HepG2 (cell line): ENCODE results near the gene SP3. TPM values are rescaled to one million over a fixed set of nuclear protein-coding genes. Genes with fewer than 3 reads are reported as not detected.
A peak's percentile ranks its signal among the peaks of the same experiment; 100 is the strongest.

Experiments
- AGO2 ChIP-seq: fragments of 200-400 bp; formaldehyde crosslinking; optimal IDR thresholded peaks from 2 replicates; pipeline ENCODE3; 2017; ENCODE audit warnings: mild to moderate bottlenecking, low read depth, low read length, moderate library complexity
- ARNT ChIP-seq: fragments of 450-650 bp; IDR thresholded peaks from 2 replicates; pipeline ENCODE4 v1.6.1; 2017
- CSRNP2 ChIP-seq: sonication (generic); formaldehyde crosslinking; conservative IDR thresholded peaks from 2 replicates; pipeline ENCODE4 v1.8.0; 2022; ENCODE audit warnings: low read depth, missing genetic modification reagents
- GRHL1 ChIP-seq: sonication (generic); formaldehyde crosslinking; conservative IDR thresholded peaks from 2 replicates; pipeline ENCODE4 v1.8.0; 2022; ENCODE audit warnings: missing genetic modification reagents
- HNRNPLL ChIP-seq: fragments of 200-400 bp; formaldehyde crosslinking; IDR thresholded peaks from 2 replicates; pipeline ENCODE4 v1.6.1; 2017; ENCODE audit warnings: mild to moderate bottlenecking, low read depth, low read length; ENCODE audit not compliant: poor library complexity, severe bottlenecking
- KLF12 ChIP-seq: sonication (generic); formaldehyde crosslinking; IDR thresholded peaks from 2 replicates; pipeline ENCODE4 v1.4.0; 2020; ENCODE audit warnings: missing genetic modification reagents, borderline replicate concordance
- PBX3 ChIP-seq: sonication (generic); formaldehyde crosslinking; IDR thresholded peaks from 2 replicates; pipeline ENCODE4 v1.8.1; 2023; ENCODE audit warnings: missing genetic modification reagents, inconsistent platforms, borderline replicate concordance
- SMAD3 ChIP-seq: sonication (generic); formaldehyde crosslinking; IDR thresholded peaks from 2 replicates; pipeline ENCODE4 v1.4.0; 2020; ENCODE audit warnings: missing genetic modification reagents
- THRA ChIP-seq: sonication (generic); formaldehyde crosslinking; IDR thresholded peaks from 2 replicates; pipeline ENCODE4 v1.4.0; 2020; ENCODE audit warnings: missing genetic modification reagents, borderline replicate concordance
- ZFAT ChIP-seq: sonication (generic); formaldehyde crosslinking; conservative IDR thresholded peaks from 2 replicates; pipeline ENCODE4 v1.8.1; 2023; ENCODE audit warnings: missing genetic modification reagents, inconsistent platforms
- ZFP90 ChIP-seq: sonication (generic); formaldehyde crosslinking; IDR thresholded peaks from 2 replicates; pipeline ENCODE4 v1.8.0; 2022; ENCODE audit warnings: missing genetic modification reagents, mild to moderate bottlenecking, inconsistent platforms, borderline replicate concordance
- ZHX1 ChIP-seq: sonication (generic); formaldehyde crosslinking; IDR thresholded peaks from 2 replicates; pipeline ENCODE4 v1.8.1; 2022; ENCODE audit warnings: low read depth, mild to moderate bottlenecking, missing genetic modification reagents
- ZNF33B ChIP-seq: sonication (generic); formaldehyde crosslinking; IDR thresholded peaks from 2 replicates; pipeline ENCODE4 v1.5.1; 2020; ENCODE audit warnings: mild to moderate bottlenecking, missing genetic modification reagents
- ZNF510 ChIP-seq: sonication (generic); formaldehyde crosslinking; IDR thresholded peaks from 2 replicates; pipeline ENCODE4 v1.4.0; 2020; ENCODE audit warnings: low read depth, mild to moderate bottlenecking, missing genetic modification reagents
- ZNF569 ChIP-seq: sonication (generic); formaldehyde crosslinking; IDR thresholded peaks from 2 replicates; pipeline ENCODE4 v1.5.0; 2020; ENCODE audit warnings: mild to moderate bottlenecking, missing genetic modification reagents, moderate library complexity, borderline replicate concordance
- ZNF678 ChIP-seq: sonication (generic); formaldehyde crosslinking; IDR thresholded peaks from 2 replicates; pipeline ENCODE4 v1.4.0; 2020; ENCODE audit warnings: mild to moderate bottlenecking, missing genetic modification reagents
- ZNF713 ChIP-seq: sonication (generic); formaldehyde crosslinking; IDR thresholded peaks from 2 replicates; pipeline ENCODE4 v1.4.0; 2020; ENCODE audit warnings: mild to moderate bottlenecking, missing genetic modification reagents
- ZNF768 ChIP-seq: sonication (generic); formaldehyde crosslinking; IDR thresholded peaks from 2 replicates; pipeline ENCODE4 v1.4.0; 2020; ENCODE audit warnings: missing genetic modification reagents
- ZZZ3 ChIP-seq: sonication (generic); formaldehyde crosslinking; IDR thresholded peaks from 2 replicates; pipeline ENCODE4 v1.4.0; 2020; ENCODE audit warnings: missing genetic modification reagents, mild to moderate bottlenecking, borderline replicate concordance
- polyA plus RNA-seq, 8 experiments: library from polyadenylated mRNA; depleted of rRNA in 3 of 8; stranded (reverse) in 7 of 8; unstranded in 1 of 8; fragments of >200 nt; fragmentation: Illumina TruSeq in 4 of 8; extraction: Trizol in 4 of 8; gene quantifications; 2 replicates each; pipeline versions ENCODE4 v1.2.1 to v1.2.3, GENCODE V29; 2011 to 2016; ENCODE audit warnings: low read depth in 4 of 8, missing spikeins in 1 of 8, mixed read lengths in 1 of 8; ENCODE audit not compliant: insufficient read depth in 1 of 8
- total RNA-seq, 5 experiments: library from RNA; depleted of rRNA; stranded (reverse); fragments of >200 nt; fragmentation: Illumina TruSeq; extraction: Trizol; gene quantifications; 2 replicates each; pipeline ENCODE4 v1.2.3, GENCODE V29; 2016; ENCODE audit warnings: low read depth in 1 of 5

SP3 gene
- total and polyA plus RNA-seq, 2 of the 13 experiments (the other 11 are each of a cell fraction or from before 2014, with no cell fraction given) = 57.3 to 132 TPM

GRCh38 chr2:173965372-173966025 lies at the start of gene SP3 (continued):
- TF ChIP-seq THRA (peak; percentile 35; the same call in 1 of the 2 replicates), ZNF768 (peak; percentile 79; the same call in 1 of the 2 replicates), SMAD3 (CRISPR knock-in tag) (no peak; the same call in 1 of the 2 replicates), ZNF678 (CRISPR knock-in tag) (peak; percentile 79; the same call in 1 of the 2 replicates), ZNF510 (CRISPR knock-in tag) (peak; percentile 99; the same call in 1 of the 2 replicates), HNRNPLL (peak; percentile 75), ZFP90 (CRISPR knock-in tag) (peak; percentile 75; the same call in 1 of the 2 replicates), CSRNP2 (CRISPR knock-in tag) (no peak), PBX3 (CRISPR knock-in tag) (peak; percentile 91), ZNF33B (CRISPR knock-in tag) (no peak), GRHL1 (CRISPR knock-in tag) (no peak), ZHX1 (CRISPR knock-in tag) (peak; percentile 62; the same call in 1 of the 2 replicates), ZFAT (CRISPR knock-in tag) (no peak), AGO2 (peak; percentile 99), ZZZ3 (no peak), ARNT (no peak), ZNF713 (CRISPR knock-in tag) (0 out of 2 replicates have a peak, but pooled peaks have one; percentile 20), KLF12 (peak; percentile 54), ZNF569 (CRISPR knock-in tag) (peak; percentile 9; the same call in 1 of the 2 replicates)
